Measurements from ENCODE around the gene SMARCAL1. TPM values are rescaled to one million over a fixed set of nuclear protein-coding genes. Genes with fewer than 3 reads are reported as not detected.
"Not testable (repeated sequence)": the region's sequence is repeated elsewhere in the genome, so short reads cannot be mapped to it uniquely, and the experiment has no call there.

The SMARCAL1 gene
- total RNA-seq, 1 donor from 2014 or later: 19.0 TPM

GRCh38 chr2:216375286-216375685 is 37.0 kb upstream of the SMARCAL1 start:
- Histone ChIP-seq H3K36me3 (no peaks in the 10 kb centered on the region), H3K27me3 (ENCODE audit: low read depth) (peaks cover 39% of the 10 kb centered on the region), H3K4me3 (no peak overlapping the region), H3K9me3 (no peaks in the 10 kb centered on the region), H3K27ac (no peak overlapping the region), H3K4me1 (peaks cover 19% of the 10 kb centered on the region)
- no peak for DNase-seq
- no peak for TF ChIP-seq CTCF (IDR thresholded peaks at IDR 0.05)
- no peak for ATAC-seq
- intact Hi-C loops (cut with DNase I): no loop called here

GRCh38 chr2:216379977-216380376 is 32.3 kb upstream of the SMARCAL1 start:
- Histone ChIP-seq H3K4me3 (no peak overlapping the region), H3K27ac (no peak overlapping the region), H3K27me3 (ENCODE audit: low read depth) (no peaks in the 10 kb centered on the region), H3K36me3 (no peaks in the 10 kb centered on the region), H3K4me1 (no peaks in the 10 kb centered on the region), H3K9me3 (no peaks in the 10 kb centered on the region)
- TF ChIP-seq CTCF (IDR thresholded peaks at IDR 0.05): no peak
- DNase-seq: no peak
- no peak for ATAC-seq
- intact Hi-C loops (cut with DNase I): no loop called here

DNA sequence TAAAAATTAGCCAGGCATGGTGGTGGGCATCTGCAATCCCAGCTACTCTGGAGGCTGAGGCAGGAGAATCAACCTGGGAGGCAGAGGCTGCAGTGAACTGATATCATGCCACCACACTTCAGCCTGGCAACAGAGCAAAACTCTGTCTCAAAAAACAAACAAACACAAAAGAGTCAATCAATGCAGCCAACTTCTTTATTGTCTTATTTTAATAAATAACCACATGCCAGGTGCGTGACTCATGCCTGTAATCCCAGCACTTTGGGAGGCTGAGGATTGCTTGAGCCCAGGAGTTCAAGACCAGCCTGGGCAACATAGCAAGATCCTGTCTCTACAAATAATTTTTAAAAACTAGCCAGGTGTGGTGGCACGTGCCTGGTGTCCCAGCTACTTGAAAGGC is 27.9 kb upstream of the SMARCAL1 start:
- H3K27me3 ChIP-seq (ENCODE audit: low read depth); ATAC-seq; H3K27ac ChIP-seq; H3K4me1 ChIP-seq; H3K36me3 ChIP-seq; DNase-seq; H3K9me3 ChIP-seq; intact Hi-C loops (cut with DNase I); H3K4me3 ChIP-seq: not testable (repeated sequence)

DNA sequence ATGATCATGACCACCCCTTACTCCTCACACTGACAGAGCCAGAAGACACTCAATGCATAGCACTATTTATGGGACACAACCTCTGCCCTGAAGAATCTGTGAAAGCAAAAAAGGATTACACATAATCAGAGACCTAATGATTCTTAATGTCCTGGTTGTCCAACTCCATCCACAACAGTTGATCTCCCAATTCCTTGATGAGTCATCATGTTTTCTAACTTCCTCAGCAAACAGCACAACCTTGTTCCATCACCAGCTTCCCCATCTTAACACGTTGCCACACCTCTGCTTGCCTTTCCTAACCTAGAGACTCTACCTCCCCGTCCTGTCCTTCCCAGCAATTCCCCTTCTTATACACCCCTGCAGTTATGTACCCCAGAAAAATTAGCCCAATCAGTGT is 26.8 kb upstream of the SMARCAL1 start:
- Histone ChIP-seq H3K4me3 (no peak overlapping the region), H3K27ac (no peak overlapping the region), H3K36me3 (no peaks in the 10 kb centered on the region), H3K4me1 (no peaks in the 10 kb centered on the region), H3K27me3 (ENCODE audit: low read depth) (no peaks in the 10 kb centered on the region), H3K9me3 (no peaks in the 10 kb centered on the region)
- ATAC-seq: no peak
- no peak for DNase-seq
- intact Hi-C loops (cut with DNase I): no loop called here
- TF ChIP-seq CTCF (IDR thresholded peaks at IDR 0.05): no peak

DNA sequence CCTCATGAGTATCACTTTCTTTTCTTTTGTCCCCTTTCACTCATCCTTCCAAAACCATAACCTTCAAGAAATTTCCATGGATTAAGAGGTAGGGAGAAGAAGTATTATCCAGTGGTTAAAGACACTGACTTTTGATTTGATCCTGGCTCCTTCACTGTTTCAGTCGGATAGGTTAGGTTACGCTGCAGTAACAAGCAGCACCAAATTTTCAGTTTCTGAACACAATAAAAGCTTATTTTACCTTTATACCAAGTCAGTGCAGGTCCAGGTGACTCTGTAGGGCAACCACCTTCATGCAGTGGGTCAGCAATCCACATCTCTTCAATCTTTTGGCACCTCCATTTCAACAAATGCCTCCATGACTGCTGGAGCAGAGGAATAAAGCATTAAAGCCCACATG is 25.0 kb upstream of the SMARCAL1 start:
- no peak for ATAC-seq
- intact Hi-C loops (cut with DNase I): no loop called here
- no peak for DNase-seq
- Histone ChIP-seq H3K4me3 (no peak overlapping the region), H3K9me3 (no peaks in the 10 kb centered on the region), H3K27ac (no peak overlapping the region), H3K4me1 (no peaks in the 10 kb centered on the region), H3K27me3 (ENCODE audit: low read depth) (no peaks in the 10 kb centered on the region), H3K36me3 (no peaks in the 10 kb centered on the region)
- TF ChIP-seq CTCF (IDR thresholded peaks at IDR 0.05): no peak

DNA sequence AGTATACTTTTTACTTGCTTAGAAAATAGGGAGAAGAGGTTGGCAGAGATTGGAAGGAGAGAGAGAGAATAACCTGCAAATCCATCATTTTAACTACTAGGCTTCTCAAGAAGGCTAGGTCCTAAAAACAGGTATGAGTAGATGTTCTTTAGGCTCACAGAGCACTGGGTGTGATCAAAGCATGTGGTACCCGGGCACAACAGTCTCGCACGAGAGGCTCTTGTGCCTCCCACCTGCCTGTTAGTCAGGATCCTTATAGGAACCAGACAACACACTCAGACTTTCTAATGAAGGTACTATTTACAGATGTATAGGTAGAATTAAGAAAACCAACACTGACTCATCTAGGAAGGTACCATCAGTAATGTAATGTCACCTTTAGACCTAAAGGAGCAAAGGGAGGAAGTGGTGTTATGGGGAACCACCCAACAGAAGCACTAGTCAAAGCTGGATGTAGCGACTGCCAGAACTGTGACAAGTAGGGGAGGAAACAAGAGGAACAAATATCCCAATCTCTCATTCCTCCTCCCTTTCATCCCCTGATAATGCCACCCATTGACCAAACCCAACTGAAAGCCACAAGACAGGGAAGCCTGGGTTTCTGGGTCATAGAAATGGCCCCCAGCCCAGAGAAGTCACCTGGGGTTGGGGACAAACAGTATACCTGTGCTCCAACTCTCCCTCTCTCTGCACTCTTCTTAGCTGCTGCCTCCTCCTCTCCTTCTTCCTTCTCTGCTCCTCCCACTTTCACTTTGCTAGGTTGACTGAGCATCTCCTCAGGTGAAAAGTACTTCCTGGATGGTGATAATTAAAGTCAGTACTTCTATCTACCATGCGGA is 24.0 kb upstream of the SMARCAL1 start:
- Histone ChIP-seq H3K4me1 (no peaks in the 10 kb centered on the region), H3K27me3 (ENCODE audit: low read depth) (no peaks in the 10 kb centered on the region), H3K36me3 (no peaks in the 10 kb centered on the region), H3K27ac (no peak overlapping the region), H3K4me3 (no peak overlapping the region), H3K9me3 (no peaks in the 10 kb centered on the region)
- no peak for ATAC-seq
- intact Hi-C loops (cut with DNase I): no loop called here
- no peak for TF ChIP-seq CTCF (IDR thresholded peaks at IDR 0.05)
- DNase-seq: no peak

All from lower lobe of right lung (tissue), 2 donors.